ENCODE results near the gene KCNIP1. TPM values are rescaled to one million over a fixed set of nuclear protein-coding genes. Genes with fewer than 3 reads are reported as not detected.
"Not testable (repeated sequence)": the region's sequence is repeated elsewhere in the genome, so short reads cannot be mapped to it uniquely, and the experiment has no call there.

KCNIP1 gene
- total RNA-seq, 1 donor from 2014 or later, result 47.8 TPM

GRCh38 chr5:170536525-170536924 is 32.7 kb downstream of the KCNIP1 start:
- DNase-seq (ENCODE audit: low read depth in 2 of 2), result no peak

- no peak for DNase-seq (ENCODE audit: low read depth in 2 of 2)
Observed at GRCh38 chr5:170537451-170538095, 33.8 kb downstream of the KCNIP1 start.

GRCh38 chr5:170538096-170538465 is 34.3 kb downstream of the KCNIP1 start:
- DNase-seq (ENCODE audit: low read depth in 2 of 2), result no peak

- no peak for DNase-seq (ENCODE audit: low read depth in 2 of 2)
Observed at GRCh38 chr5:170538696-170539586, 35.1 kb downstream of the KCNIP1 start.

- DNase-seq (ENCODE audit: low read depth in 2 of 2), result no peak
Observed at GRCh38 chr5:170540271-170540670, 36.5 kb downstream of the KCNIP1 start.

GRCh38 chr5:170541146-170541769 is 37.4 kb downstream of the KCNIP1 start:
- DNase-seq (ENCODE audit: low read depth in 2 of 2), result no peak

- no peak for DNase-seq (ENCODE audit: low read depth in 2 of 2)
Observed at GRCh38 chr5:170542691-170543293, 39.0 kb downstream of the KCNIP1 start.

- no peak for DNase-seq (ENCODE audit: low read depth in 2 of 2)
Observed at GRCh38 chr5:170545313-170545712, 41.5 kb downstream of the KCNIP1 start.

- DNase-seq (ENCODE audit: low read depth in 2 of 2), result no peak
Observed at GRCh38 chr5:170545811-170546210, 42.0 kb downstream of the KCNIP1 start.

GRCh38 chr5:170546282-170546681 is 42.5 kb downstream of the KCNIP1 start:
- DNase-seq (ENCODE audit: low read depth in 2 of 2), result no peak

- not testable (repeated sequence) for DNase-seq (ENCODE audit: low read depth in 2 of 2)
Observed at GRCh38 chr5:170550382-170550781, 46.6 kb downstream of the KCNIP1 start.

GRCh38 chr5:170551076-170551475 is 47.3 kb downstream of the KCNIP1 start:
- no peak for DNase-seq (ENCODE audit: low read depth in 2 of 2)

- no peak for DNase-seq (ENCODE audit: low read depth in 2 of 2)
Observed at GRCh38 chr5:170551622-170552021, 47.8 kb downstream of the KCNIP1 start.

GRCh38 chr5:170552621-170553115 is 48.8 kb downstream of the KCNIP1 start:
- peak; percentile 31 to 66 for DNase-seq (ENCODE audit: low read depth in 2 of 2)

- DNase-seq (ENCODE audit: low read depth in 2 of 2), result no peak
Observed at GRCh38 chr5:170553218-170553617, 49.4 kb downstream of the KCNIP1 start.

GRCh38 chr5:170554521-170555267 is 50.9 kb downstream of the KCNIP1 start:
- DNase-seq (ENCODE audit: low read depth in 2 of 2), result no peak

- no peak for DNase-seq (ENCODE audit: low read depth in 2 of 2)
Observed at GRCh38 chr5:170557314-170557713, 53.5 kb downstream of the KCNIP1 start.

- no peak for DNase-seq (ENCODE audit: low read depth in 2 of 2)
Observed at GRCh38 chr5:170559296-170559695, 55.5 kb downstream of the KCNIP1 start.

- no peak for DNase-seq (ENCODE audit: low read depth in 2 of 2)
Observed at GRCh38 chr5:170560938-170561337, 57.1 kb downstream of the KCNIP1 start.

- DNase-seq (ENCODE audit: low read depth in 2 of 2), result no peak
Observed at GRCh38 chr5:170562166-170562874, 58.5 kb downstream of the KCNIP1 start.

GRCh38 chr5:170562875-170563228 is 59.0 kb downstream of the KCNIP1 start:
- DNase-seq (ENCODE audit: low read depth in 2 of 2), result no peak

Data from lung microvascular endothelial cell (primary cell).